Measurements from ENCODE around the gene ARHGEF11. TPM values are rescaled to one million over a fixed set of nuclear protein-coding genes. Genes with fewer than 3 reads are reported as not detected.

Gene ARHGEF11
- total RNA-seq, 1 experiment from 2014 or later = 41.1 TPM

DNA sequence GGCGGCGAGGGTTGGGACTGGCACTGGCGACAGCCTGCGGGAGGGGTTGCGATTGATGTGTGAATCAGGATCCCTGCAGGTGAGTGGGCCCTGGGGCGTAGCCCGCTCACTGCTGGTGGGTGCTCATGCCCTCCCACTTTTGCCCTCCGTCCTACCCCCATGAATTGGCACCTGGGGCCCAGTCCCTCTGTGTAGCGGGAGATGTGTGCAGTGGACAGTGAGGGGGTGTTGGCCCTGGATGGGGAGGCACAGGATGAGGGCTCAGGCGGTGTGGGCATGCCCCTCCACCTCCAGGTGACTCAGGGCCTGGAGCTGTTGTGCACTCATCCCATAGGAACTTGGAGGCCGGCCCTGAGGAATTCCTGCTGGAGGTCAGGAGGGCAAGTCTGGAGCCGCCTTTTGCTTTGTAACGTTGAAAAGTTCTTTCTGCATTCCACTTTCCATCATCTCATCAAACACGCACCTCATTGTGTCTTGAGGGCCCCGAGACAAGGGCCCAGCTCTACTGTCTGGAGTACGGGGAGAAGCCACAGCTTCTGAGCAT lies 149.0 kb downstream of the ARHGEF11 start:
- H3K36me3 Mint-ChIP-seq (ENCODE audit: insufficient read depth in 1 of 3, low read depth in 3 of 3) = no peaks in the 10 kb centered on the region
- DNase-seq = peak; percentile 54
- no peak overlapping the region; the same call in 1 of the 2 replicates for H3K14ac ChIP-seq (ENCODE audit: insufficient read depth, low read length)
- no peak overlapping the region for H3K23ac ChIP-seq (ENCODE audit: insufficient read length, low read depth, low read length)
- H2BK12ac ChIP-seq (ENCODE audit: insufficient read length, low read depth, low read length) = no peak overlapping the region
- H4K20me1 ChIP-seq (ENCODE audit: control insufficient read depth, insufficient read depth, insufficient read length) = no peaks in the 10 kb centered on the region
- H3K4me2 ChIP-seq (ENCODE audit: insufficient read depth, insufficient read length, low read length) = no peak overlapping the region
- H3K4me1 ChIP-seq (ENCODE audit: insufficient read depth, low read length) = no peaks in the 10 kb centered on the region
- no peak overlapping the region for H3K56ac ChIP-seq (ENCODE audit: insufficient read length, low read depth, low read length)
- no peak overlapping the region for H4K91ac ChIP-seq (ENCODE audit: insufficient read length, low read depth, low read length)
- no peak overlapping the region for H3K27ac ChIP-seq (ENCODE audit: insufficient read length, low read depth, low read length)
- H3K27me3 Mint-ChIP-seq (ENCODE audit: low read depth) = peaks cover 77% of the 10 kb centered on the region
- H3K4me1 Mint-ChIP-seq = peaks cover 16 to 40% of the 10 kb centered on the region in 2 experiments
- no peak overlapping the region for H2BK120ac ChIP-seq (ENCODE audit: low read depth, low read length, poor library complexity, severe bottlenecking)
- H2BK15ac ChIP-seq (ENCODE audit: low read depth, low read length) = no peak overlapping the region
- no peak overlapping the region for H4K5ac ChIP-seq (ENCODE audit: insufficient read length, low read depth, low read length)
- no peak overlapping the region for H3K4ac ChIP-seq (ENCODE audit: low read depth, low read length)
- no peak overlapping the region for H2BK5ac ChIP-seq (ENCODE audit: insufficient read length, low read length)
- no peak overlapping the region for H3K9ac ChIP-seq (ENCODE audit: extremely low read depth, insufficient read length, low read length)
- H3T11ph ChIP-seq (ENCODE audit: low read length) = no peak overlapping the region
- H3K79me2 ChIP-seq (ENCODE audit: insufficient read depth, low read length) = no peaks in the 10 kb centered on the region
- no peaks in the 10 kb centered on the region for H3K9me3 ChIP-seq (ENCODE audit: control insufficient read depth, low read depth, low read length)
- no peak overlapping the region for H3K27ac Mint-ChIP-seq
- H3K18ac ChIP-seq (ENCODE audit: insufficient read length, low read depth, low read length) = no peak overlapping the region
- H4K8ac ChIP-seq (replicated peaks; ENCODE audit: insufficient read length, low read depth, low read length) = no peak overlapping the region
- H3K9me3 Mint-ChIP-seq = no peaks in the 10 kb centered on the region; a peak in 1 of 5 replicates
- no CpG with 5 or more reads among the region's 16 CpGs for WGBS (ENCODE audit: extremely low coverage, insufficient read length, low lambda C conversion rate)
- H3K4me3 Mint-ChIP-seq = no peak overlapping the region
- no peak overlapping the region for H2BK20ac ChIP-seq (ENCODE audit: low read depth, low read length, poor library complexity, severe bottlenecking)
- no peaks in the 10 kb centered on the region for H3K23me2 ChIP-seq (ENCODE audit: insufficient read length, low read depth, low read length, poor library complexity, severe bottlenecking)
- H2AFZ ChIP-seq (ENCODE audit: low read length) = no peak overlapping the region
- H3K27me3 ChIP-seq (ENCODE audit: insufficient read depth, low read length) = peaks cover 15% of the 10 kb centered on the region; the same call in 1 of the 2 replicates
- TF ChIP-seq, protein P1, sequence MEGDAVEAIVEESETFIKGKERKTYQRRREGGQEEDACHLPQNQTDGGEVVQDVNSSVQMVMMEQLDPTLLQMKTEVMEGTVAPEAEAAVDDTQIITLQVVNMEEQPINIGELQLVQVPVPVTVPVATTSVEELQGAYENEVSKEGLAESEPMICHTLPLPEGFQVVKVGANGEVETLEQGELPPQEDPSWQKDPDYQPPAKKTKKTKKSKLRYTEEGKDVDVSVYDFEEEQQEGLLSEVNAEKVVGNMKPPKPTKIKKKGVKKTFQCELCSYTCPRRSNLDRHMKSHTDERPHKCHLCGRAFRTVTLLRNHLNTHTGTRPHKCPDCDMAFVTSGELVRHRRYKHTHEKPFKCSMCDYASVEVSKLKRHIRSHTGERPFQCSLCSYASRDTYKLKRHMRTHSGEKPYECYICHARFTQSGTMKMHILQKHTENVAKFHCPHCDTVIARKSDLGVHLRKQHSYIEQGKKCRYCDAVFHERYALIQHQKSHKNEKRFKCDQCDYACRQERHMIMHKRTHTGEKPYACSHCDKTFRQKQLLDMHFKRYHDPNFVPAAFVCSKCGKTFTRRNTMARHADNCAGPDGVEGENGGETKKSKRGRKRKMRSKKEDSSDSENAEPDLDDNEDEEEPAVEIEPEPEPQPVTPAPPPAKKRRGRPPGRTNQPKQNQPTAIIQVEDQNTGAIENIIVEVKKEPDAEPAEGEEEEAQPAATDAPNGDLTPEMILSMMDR (conservative IDR thresholded peaks at IDR 0.05) = no peak
- no peak overlapping the region for H2AK5ac ChIP-seq (ENCODE audit: insufficient read length, low read length)
- H3K79me1 ChIP-seq (ENCODE audit: insufficient read depth, low read depth, low read length, poor library complexity, severe bottlenecking) = no peaks in the 10 kb centered on the region

Data from H9 (cell line).